GM08714 (cell line): ENCODE data around the gene SEMA5A.

Experiments used
- H3K4me3 ChIP-seq: fragments of 200-500 bp; sonication (Bioruptor generic); 2 replicates; pipeline ENCODE4 v1.5.1; 2014; ENCODE audit warnings: mild to moderate bottlenecking, low read length, inconsistent platforms
- ZNF274 ChIP-seq: IDR thresholded peaks from 2 replicates; pipeline ENCODE4 v1.6.1; 2012; ENCODE audit warnings: mild to moderate bottlenecking, low read depth, low read length

The SEMA5A gene

DNA sequence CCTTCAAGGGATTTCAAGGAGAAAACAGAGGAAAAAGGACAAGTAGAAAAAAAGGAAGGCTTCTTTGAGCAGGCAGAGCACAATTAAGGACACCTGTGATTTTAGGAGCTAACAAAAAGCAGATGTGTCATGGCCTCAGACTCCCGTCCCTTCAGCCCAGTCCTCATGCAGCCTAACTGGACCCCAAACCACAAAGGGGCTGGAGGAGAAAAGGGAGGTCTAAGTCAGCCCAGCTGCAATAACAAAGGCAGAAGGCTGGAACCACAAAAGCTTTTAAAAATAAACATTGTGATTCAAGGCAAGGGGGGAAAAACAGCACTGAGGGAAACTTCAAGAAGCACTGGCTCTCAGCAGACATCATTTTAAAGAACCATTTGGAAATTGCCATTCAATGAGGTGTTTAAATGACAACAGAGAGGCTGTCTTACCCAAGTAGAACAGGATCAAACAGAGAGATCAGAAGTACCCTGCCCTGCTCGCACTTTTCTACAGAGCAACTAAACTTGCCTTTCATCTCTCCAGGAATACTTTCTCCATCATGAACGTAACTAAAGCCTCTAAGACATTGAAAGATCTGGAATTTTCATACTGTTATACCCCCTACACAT is 89.3 kb downstream of the SEMA5A start:
- TF ChIP-seq ZNF274, result no peak
- no peak overlapping the region for H3K4me3 ChIP-seq

DNA sequence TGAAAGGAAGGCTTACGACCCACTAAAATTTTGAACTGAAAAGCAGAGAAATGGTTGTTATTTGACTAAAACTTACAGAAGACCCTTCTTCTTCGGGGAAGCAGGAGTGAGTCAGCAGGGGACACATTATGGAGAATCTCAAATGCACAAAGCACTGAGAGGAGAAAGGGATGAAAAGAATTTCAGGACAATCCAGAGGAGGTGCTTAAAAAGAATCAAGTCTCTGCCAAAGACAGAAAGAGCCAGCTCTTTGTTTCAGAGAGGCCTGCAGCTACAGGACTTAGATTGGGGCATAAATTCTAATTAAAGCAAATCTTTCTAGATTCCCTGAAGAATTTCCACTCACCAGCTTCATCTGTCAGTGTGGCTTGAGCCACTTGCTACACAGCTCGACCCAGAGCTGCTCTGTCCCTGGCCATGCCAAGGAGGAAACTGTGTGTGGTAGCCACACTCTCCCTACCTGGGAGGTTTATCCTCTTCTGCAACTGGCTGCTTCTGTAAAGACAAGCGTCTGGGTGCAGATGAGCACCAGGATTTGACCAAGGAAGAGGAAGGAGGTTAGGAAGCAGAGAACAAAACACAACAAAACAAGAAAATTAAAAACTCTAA is 89.9 kb downstream of the SEMA5A start:
- TF ChIP-seq ZNF274, result no peak
- H3K4me3 ChIP-seq, result no peak overlapping the region

DNA sequence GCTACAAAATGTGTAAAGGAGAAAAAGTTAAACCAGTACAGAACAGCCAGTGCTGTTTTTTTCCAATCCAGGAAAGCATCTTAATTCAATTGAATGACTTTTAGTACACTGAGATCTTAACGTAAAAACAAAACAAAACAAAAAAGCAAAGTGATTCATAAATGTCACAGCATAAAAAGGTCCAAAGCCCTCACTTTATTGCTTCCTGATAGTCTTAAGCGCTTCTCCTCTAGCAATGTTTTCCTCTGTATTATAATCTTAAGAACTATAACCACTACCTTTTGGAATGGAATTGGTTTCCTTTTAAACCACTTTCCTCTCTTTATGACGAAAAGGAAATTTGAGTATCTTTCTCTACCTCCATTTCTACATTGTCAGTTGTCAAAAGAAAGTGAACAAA is 91.4 kb downstream of the SEMA5A start:
- no peak for TF ChIP-seq ZNF274
- no peak overlapping the region for H3K4me3 ChIP-seq

DNA sequence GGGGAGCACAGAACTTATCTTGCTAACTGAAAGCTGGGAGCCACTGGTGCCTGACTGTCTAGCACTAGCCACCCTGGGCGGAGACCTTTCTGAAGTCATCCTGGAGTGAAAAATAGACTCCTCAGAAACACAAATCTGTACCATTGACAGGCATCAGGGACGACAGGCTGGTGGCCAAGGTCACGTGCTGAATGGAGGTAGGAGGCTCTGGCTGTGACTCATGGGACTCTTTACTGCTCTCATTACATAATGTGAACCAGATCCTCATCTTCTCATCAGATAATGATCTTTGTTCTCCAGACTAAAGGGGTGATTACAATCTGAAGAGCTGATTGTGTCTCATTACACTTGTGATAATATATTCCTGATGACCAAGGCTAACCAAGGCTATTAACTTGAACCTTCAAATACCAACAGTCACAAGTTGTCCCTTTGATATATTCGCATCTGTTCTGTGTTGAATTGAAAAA is 91.8 kb downstream of the SEMA5A start:
- no peak overlapping the region for H3K4me3 ChIP-seq
- TF ChIP-seq ZNF274, result no peak

DNA sequence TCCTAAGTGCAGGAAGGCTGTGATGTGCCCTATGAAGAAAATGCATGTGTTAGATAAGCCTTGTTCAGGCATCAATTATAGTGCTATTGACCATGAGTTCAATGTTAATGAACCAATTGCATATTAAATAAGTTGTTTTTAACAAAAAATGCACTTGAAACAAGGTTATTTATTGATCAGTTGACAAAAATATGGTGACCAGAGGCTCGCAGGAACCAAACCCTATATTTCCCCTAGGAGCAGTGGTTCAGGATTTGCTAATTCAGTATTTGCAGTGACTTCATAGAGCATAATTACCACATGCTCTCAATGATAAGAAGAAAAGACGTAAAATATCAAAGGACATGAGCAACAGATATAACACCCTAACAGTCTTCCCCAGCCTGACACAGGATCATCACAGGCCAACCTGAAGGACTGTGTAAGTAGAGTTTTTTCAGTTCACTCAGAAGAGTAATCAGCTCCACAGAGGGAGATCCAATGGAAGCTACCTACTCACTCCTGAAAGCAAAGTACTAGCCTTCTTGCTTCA is 92.3 kb downstream of the SEMA5A start:
- H3K4me3 ChIP-seq, result no peak overlapping the region
- no peak for TF ChIP-seq ZNF274

DNA sequence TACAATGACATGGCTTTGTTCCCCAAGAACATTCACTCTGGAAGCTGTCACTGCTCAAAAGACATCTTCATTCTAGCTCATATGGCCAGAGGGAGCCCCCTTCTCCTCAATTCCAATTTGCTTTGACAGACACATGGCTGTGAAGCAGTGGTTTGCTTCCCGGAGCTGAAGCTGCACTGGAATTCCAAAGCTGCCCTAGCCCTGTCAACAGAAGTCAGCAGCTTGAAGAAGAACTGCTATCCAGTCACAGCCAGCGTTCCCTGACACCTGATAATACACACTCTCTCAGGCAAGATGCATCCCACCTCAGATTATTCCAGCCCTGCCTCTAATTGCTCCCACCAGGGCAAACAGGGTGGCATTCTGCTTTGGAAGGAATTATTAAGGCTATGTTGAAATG is 93.7 kb downstream of the SEMA5A start:
- H3K4me3 ChIP-seq, result no peak overlapping the region
- no peak for TF ChIP-seq ZNF274

DNA sequence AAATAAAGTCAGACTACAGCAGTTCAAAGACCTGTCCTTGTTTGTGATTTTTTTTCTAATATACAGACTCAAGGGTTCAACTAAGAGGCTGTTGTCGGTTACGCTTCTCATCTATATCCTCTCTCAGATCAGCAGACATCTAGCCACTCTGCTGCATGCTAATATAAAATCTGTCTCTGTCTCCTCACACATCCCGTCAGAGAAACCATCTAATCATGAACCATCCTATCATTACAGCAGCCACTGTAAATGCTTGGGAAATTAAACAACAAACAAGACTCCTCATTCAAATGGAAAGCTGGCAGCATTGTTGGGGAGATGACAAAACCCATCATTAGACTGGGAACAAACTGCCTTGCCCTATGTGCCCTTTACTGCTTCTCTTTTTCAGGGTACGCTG is 94.8 kb downstream of the SEMA5A start:
- TF ChIP-seq ZNF274, result no peak
- H3K4me3 ChIP-seq, result no peak overlapping the region

DNA sequence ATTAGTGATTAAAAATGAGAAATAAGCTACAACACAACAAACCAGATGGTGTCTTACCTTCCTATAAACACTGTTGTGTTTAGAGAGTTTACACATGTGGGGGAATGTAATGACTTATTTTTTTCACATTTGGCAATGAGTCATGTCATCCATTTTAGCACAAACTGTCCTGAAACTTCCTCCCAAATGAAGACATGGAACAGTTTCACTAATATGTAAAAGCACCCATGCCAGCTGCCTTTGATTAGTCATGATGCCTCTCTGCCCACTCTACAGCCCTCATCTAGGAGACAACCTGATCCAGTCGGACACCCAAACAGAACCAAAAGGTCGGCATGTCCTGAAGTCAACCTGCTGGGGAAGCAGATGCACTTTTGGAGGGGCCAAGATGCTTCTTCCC is 98.2 kb downstream of the SEMA5A start:
- H3K4me3 ChIP-seq, result no peak overlapping the region
- TF ChIP-seq ZNF274, result no peak

DNA sequence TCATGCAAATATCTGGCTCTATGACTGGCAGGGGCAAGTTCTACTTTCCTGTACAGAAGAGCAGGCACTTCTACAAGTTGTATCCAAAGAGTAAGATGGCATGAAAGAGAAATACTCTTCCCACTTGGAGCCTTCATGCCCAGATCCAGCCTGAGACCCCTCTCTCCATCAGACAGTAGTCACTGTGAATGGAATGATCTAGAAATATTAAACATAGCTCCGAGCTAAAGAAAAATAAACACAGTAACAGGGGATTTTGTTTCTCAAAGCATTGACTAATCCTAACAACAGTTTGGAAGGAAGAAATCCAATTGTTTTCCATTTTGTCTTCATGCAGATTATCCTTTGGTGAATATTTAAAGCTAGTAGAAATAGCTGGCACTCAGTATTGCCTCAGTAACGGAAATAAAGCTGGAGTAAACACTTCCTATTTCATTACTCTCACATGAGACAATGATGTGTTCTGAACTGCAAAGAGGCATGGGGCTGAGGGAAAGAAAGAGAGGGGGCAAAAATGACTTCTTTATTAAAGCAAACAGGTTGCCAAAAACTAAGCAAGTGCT is 100.0 kb downstream of the SEMA5A start:
- H3K4me3 ChIP-seq, result no peak overlapping the region
- no peak for TF ChIP-seq ZNF274

DNA sequence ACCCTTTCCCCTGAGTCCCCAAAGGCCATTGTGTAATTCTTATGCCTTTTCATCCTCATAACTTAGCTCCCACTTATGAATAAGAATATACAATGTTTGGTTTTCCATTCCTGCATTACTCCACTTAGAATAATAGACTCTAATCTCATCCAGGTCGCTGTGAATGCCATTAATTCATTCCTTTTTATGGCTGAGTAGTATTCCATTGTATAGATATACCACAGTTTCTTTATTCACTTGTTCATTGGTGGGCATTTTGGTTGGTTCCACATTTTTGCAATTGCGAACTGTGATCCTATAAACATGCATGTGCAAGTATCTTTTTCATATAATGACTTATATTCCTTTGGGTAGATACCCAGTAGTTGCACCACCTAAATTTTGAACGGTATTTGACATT is 101.5 kb downstream of the SEMA5A start:
- TF ChIP-seq ZNF274, result no peak
- no peak overlapping the region for H3K4me3 ChIP-seq

DNA sequence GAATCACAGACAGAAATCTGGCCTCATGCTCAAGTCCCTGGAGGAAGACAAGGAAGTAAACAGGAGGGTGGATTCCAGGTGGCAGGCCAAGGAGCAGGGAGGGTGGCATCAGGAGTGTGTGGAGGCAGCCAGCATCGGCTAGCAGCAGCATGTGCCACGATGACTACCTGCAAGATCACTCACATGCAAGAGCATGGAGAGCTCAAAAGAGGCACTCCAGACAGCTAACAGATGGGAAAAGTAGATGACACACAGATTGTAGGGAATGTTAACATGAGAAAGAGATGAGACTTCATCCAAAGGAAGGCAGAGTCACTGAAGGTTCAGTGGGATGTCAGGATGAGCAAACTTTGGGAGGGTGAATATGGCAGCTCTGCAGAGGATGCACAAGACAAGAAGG is 104.3 kb downstream of the SEMA5A start:
- no peak for TF ChIP-seq ZNF274

DNA sequence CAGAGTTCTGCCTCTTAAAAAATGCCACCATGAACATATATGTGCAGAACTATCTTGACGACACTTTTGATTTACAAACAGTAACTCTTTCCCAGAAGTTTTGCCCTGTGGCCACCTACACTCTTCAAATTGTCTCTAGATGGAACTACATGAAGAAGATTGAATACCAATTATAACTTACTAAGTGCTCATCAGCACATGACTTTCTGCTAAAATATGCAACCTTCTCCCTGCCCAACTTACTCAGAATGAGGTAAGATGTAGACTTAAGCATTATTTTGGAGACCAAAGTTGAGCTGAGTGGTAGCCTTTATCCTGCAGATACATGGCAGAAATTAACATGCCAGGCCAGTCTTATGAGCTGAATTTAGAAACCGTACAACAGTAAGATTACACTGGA is 105.4 kb downstream of the SEMA5A start:
- no peak overlapping the region for H3K4me3 ChIP-seq
- no peak for TF ChIP-seq ZNF274

More for the DNA sequence above, 104.3 kb downstream of the SEMA5A start:
- H3K4me3 ChIP-seq, result no peak overlapping the region

DNA sequence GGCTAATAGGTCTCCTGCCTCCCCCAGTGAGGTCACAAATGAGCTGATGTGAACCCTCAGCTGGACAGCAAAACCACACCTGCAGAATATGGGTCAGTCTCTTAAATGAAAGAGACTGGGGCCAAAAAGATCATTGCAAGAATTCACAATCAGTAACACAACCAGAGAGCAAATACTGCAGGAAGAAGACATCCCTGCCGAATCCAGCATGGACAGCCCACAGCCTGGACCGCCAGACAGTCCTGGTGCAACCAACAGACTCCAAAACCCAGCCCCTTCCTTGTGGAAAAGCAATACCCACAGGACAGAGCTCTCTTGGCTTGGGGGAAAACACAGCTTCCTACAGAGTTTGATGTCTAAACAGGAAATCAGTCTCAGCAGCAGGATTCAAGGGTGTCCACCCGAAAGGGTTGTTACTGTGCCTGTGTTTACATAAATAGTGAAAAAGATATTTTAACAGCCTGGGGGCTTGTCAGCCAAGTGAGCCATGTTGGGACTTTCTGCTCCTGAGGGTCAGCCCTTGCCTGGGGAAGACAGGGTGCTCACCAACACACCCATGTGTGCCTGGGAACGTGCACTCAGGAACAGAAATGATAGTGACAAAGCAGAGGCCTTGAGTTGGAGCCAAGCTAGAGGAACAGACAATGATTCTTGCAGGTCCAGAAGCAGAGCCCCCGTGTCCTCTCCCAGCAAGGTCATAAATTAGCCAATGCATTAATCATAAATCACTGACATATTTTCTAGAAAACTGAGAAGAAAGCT is 106.2 kb downstream of the SEMA5A start:
- TF ChIP-seq ZNF274, result no peak
- H3K4me3 ChIP-seq, result no peak overlapping the region

DNA sequence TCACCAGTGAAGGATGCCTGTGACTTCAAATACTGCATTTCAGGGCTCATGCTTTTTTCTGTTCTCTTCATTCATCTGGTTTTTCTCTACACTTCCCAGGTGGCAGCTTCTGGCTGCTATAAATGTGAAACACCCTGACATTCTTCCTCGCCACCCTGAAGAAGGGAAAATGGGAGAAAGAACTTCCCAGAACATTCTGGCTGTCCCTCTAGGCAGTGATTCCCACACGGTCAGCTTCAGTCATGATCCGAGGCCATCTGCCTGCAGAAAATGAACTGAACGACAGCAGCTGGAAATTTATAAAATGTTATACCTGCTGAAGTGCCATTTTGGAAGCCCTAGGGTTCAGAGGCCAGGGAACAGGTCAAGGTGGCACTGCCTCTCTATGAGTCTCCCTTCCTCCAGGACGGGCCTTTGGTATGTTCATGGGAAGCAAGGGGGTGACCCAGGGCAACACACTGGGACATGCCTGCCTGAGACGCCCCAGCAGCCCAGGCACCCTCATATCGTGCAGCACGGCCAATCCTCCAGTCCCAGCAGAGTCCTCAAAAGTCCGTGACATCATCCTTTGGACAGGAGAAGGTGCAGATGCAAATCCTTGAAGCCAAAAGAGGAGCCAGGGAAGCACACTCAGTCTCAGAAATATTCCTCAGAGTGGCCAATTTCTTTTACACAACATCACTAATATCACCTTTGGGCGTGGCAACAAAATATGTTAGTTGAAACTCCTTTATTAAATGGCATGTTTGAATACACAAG is 107.1 kb downstream of the SEMA5A start:
- H3K4me3 ChIP-seq, result no peak overlapping the region
- TF ChIP-seq ZNF274, result no peak
